SW 1271 (cell line): ENCODE data around the gene RPAP3.

Experiments used
- DNase-seq, 2 experiments: peaks; one replicate each; lab custom pipeline; 2025; lab: John Stamatoyannopoulos, UW

The RPAP3 gene, protein sequence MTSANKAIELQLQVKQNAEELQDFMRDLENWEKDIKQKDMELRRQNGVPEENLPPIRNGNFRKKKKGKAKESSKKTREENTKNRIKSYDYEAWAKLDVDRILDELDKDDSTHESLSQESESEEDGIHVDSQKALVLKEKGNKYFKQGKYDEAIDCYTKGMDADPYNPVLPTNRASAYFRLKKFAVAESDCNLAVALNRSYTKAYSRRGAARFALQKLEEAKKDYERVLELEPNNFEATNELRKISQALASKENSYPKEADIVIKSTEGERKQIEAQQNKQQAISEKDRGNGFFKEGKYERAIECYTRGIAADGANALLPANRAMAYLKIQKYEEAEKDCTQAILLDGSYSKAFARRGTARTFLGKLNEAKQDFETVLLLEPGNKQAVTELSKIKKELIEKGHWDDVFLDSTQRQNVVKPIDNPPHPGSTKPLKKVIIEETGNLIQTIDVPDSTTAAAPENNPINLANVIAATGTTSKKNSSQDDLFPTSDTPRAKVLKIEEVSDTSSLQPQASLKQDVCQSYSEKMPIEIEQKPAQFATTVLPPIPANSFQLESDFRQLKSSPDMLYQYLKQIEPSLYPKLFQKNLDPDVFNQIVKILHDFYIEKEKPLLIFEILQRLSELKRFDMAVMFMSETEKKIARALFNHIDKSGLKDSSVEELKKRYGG

DNA sequence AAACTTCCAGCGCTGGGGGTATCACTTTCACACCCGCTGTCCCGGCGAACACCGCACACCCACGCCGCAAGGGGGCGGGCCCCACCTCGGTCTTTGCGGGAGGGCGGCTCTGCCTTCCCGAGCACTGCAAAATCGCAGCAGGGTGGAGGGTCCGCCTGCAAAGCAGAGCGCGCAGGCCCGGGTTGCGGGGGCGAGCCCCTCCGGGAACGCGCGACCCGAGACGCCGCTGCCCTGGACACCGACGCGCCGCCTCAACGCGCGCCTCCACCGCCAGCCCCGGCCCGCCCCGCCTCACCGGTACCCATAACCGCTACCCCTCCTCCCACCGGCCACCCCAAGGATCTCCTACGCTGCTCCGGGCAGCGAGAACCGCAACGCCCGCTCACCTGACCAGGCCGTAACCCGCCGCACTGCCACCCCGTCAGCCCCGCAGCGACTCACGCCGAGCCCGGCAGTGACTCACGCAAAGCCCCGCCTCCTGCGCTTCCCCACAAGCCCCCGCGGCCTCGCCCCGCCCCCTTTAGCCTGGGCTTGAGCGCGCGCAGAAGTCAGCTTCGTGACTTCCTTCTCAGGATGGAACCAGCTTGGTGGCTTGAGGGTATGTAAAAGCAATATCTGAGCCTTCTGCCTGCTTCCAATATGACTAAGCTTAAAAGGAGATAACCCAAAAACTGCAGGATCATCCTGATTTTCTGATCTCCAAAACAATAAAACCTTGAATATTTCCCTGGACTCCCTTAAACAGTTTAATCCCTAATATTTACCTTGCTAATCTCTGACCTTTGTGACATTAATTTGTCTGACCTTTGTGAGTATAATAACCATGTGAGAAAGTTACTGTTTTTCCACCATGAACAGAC, at the start of gene RPAP3:
Gene RPAP3 (minus strand): TSS at position 465 of the 860 bp plus-strand sequence. CDS start 3,190 bp downstream, outside the sequence.
- peak; percentile 87 to 90 for DNase-seq

DNA sequence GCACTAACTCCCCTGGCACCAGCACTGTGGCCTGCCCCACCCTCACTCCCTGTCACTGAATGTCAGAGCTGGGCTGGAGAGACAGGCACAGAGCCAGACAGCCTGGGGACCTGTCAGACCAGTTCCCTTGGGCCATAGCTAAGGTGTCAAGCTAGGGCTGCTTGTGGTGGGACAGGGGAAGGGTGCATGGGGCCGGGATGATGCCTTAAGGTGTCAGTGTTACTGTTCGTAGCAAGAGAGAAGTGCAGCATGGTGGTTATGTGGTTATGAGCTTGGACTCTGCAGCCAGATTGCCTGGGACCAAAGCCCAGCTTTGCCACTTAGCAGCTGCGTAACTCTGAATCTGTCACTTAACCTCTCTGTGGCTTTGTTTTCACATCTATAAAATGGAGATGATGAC, 49.1 kb upstream of the RPAP3 start:
- DNase-seq, result no peak

DNA sequence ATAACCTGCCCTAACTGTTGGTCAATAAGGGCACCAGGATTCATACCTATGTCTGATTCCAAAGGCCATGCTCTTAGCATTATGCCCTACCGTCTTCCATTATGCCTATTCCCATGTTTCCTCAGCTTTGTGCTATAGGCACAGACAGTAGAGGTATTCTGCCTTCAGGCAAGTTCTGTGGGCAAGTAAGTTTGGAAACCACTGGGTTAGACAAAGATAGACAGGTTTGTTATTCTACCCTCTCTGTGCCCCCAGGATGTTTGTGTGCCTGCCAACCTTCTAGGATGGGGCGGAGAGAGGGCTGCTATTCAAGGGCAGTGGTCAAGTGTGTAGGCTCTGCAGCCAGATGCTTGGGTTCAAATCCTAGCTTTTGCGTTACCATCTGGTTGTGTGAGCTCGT, 48.3 kb upstream of the RPAP3 start:
- no peak for DNase-seq

DNA sequence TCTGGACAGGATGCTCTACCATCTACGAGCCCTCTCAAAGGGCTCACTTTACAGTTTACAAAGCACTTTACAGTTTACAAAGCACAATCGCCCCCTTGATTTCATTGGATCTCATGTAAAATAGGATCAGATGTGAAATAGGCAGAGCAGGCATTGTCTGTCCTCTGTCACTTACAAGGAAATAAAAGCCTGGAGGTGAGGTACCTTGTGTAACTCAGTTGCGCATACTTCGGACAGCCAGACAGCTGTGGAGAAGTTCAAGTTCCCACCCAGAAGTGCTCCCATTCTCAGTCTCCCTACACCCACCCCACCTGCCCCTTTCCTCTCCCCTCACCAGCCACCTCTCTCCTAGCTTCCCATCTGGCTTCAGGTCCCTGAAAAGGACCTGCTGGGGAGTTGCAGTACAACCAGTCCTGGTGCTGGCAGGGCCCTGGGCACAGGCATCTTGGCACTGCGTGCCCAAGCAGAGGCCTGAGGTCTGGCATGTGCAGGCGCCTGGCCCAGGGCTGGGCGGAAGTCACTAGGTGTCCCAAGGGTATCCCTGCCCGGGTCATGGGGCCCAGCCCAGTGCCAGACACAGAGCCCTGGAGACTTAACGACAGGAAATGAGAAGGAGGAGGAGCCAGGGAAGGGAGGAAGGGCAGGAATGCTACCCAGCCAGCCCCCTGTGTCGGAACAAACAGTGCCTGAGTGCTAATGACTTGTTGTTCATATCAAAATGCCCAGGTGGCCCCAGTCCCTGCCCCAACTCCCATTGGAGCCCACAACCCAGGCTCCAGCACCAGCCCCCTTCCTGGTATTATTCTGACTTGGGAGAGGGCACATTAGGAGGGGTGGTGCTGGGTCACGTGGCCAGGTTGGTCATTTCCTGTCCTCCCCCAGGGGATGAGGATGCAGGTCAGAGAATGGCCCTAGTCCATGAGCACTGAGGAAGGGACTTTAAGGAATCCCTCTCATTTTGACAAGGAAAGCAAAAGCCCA, 47.5 kb upstream of the RPAP3 start:
- DNase-seq, result no peak

DNA sequence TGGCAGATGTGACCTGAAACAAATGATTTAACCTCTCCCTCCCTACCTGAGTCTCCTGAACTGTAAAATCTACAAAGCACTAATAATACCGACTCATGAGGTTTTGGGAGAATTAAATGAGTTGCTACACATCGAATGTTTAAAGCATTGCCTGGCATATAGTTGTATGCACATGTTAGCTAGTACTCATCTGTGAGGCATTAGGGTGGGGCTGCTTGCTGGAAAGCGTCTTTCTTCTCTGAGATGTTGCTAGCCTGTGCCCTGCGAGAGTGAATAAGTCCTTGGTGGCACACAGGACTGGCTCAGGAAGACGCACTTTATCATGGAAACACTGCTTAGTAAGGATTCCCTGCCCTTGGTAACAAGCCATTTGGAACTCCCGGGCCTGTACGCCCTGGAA, 46.7 kb upstream of the RPAP3 start:
- no peak for DNase-seq

DNA sequence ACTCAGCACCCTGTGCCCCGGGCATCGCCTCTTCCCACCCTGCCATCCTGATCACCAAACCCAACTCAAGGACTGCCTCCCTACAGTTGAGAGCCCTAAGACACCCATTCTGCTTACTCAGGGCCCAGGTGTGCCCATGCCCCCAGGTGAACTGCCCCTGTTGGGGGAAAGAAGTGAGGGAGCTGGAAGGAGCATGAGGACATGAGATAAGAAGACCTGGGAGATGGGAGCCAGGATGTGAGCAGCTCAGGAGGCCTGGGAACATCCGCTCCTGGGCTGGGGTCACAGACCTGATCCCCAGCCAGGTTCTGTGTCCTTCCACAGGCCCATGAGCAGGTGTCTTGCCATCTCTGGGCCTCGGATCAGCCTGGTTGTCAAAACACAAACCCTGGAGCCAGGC, 46.3 kb upstream of the RPAP3 start:
- DNase-seq, result no peak

DNA sequence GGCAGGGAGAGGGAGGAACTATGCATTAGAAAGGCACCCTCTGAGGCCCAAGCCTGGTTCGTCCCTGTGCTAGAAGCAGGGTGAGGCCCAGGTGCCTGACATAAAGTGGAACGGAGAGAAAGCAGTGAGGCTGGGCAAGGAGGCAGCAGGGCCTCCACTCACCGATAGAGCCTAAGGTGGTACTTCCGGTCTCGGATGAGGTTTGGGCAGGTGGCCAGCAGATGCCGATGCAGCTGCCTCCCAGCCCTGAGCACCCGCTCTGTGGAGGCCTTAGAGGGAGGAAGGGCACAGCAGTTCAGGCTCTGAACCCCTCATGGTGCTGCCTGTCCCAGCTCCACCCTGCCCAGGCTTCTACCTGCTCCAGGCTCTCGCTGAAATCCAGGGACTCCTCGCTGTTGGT, 45.7 kb upstream of the RPAP3 start:
- DNase-seq, result no peak

DNA sequence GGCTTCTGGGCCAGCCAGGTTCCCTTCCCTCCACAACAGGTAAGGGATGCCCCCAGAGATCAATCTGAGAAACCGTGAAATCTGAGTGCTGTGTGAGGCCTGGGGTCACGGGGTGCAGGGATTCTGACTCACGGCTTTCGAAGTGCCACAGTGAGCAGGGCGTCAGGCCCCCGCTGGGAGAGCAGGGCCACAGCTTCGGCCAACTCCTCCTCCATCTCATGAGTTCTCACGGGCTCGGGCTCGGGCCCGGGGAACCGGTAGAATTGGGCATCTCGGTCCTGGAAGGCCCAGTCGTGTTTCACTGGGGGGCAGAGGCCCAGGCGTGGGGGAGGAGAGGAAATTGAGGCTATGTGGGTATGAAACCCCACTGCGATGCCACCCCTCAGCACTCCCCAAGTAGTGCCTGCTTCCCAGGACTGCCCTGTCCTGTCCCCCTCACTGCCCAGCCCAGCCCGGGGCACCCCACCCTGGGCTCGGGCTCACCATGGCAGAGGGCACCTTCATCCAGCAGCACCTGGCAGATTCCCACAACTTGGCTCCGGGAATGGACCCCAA, 45.2 kb upstream of the RPAP3 start:
- DNase-seq, result no peak

DNA sequence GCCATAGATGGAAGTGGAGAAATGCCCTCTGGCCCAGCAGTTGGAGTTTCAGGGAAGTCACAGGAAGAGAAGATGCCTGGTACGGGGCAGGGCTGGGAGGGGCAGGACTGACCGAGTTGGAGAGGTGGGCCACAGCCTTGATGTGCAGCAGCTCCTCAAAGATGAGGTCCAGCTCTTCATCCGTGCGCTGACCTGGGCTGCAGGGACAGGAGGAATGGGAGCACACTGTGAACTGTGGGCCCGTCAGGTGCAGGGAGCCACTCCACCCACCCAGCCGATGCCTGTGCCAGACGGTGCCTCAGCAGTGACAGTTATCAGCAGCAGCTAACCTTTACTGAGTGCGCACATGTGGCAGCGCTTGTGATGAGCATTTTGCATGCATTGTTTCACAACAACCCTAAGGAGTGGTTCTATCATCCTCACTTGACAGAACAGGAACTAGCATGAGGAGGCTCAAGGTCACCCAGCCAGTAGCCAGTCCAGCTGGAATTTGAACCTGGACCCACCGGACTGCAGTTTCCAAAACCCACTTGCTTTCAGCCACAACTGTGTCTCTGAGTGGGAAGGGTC, 44.5 kb upstream of the RPAP3 start:
- no peak for DNase-seq

DNA sequence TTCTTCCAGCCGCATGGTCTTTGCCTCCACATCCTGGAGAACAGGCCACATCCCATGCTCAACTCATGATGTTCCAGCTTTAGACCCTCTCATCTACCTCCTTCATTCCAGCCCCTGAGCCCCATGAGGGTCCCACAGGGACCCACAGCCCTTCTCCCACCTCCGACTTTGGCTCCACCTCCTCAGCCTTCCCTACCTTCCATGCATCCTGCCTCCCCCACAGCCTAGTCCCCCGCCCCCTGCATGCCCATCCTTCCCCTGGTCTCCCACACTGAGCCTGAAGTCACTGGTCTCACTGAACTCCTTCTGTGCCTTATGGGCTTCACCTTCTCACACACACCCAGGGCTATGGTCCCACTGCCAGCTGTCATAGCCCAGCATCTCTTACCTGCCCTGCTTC, 43.1 kb upstream of the RPAP3 start:
- no peak for DNase-seq

DNA sequence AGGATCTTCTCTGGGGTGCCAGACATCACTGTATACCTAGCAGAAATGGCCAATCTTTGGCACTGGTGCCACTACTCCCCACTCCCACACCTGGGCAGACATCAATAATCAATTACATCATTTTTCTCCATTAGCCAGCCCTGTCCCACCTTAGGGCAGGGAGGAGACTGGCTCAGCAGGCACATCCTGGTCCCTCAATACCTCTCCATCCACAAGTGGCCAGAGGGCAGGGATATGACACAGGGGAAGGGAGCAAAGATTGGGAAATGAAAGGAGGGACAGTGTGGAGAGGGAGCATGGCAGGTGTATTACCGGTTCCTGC, 42.6 kb upstream of the RPAP3 start:
- DNase-seq, result no peak

DNA sequence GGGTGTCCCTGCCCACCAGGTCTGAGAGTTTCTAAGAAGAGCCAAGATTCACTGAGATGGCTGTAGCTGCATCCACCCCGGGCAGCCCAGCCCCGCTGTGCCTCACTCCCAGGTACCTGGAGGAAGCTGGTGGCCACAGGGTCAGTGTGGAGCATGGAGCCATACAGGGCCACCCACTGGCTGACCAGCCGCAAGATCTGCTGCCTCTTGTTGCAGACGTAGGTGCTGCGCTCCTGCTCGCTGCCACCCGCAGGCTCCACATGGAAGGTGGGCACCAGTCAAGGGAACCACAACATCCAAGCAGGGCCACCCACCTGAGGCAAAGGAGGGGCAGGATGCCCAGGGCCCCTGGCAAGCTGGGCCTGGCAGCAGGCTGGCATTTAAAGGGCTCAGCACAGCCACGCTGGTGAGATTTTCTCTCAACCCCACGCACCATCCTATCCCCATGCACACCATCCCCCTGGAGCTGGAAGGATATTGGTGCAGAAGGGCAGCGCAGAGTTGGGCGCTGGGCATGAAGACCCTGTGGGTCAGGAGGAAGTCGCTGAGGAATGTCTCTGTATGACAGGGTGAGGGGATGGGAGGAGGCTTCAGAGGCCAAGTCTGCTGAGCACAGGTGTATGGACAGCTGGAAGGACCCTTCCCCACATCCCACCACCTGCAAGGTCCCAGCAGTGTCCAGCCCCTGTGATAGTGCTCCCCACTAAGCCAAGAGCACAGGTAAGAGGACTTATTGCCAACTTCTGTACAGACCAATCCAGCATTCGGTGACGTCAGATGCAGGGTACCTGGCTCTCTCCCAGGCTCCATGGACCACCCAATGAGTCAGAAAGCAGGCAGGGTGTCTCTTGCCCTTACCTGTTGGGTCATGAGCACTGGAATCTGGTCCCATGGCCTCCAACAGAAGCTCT, 42.0 kb upstream of the RPAP3 start:
- DNase-seq, result no peak

DNA sequence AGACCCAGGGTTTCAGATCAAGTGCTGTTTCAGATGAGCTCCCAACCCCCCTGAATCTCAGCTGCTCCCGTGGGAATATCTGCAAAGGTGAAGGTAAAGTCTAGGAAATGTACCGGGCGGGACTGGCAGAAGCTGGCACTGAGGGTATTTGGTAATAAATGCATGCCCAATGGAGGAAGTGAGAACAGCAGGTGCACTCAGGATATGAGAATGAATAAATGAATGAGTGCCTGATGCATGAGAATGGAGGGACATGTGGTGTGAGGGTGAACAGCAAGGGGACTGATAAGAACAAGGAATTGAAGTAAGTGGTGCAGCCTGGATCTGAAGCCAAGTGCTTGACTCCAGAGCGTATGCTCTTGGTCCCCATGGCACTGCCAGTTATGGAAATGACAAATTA, 41.3 kb upstream of the RPAP3 start:
- DNase-seq, result no peak

DNA sequence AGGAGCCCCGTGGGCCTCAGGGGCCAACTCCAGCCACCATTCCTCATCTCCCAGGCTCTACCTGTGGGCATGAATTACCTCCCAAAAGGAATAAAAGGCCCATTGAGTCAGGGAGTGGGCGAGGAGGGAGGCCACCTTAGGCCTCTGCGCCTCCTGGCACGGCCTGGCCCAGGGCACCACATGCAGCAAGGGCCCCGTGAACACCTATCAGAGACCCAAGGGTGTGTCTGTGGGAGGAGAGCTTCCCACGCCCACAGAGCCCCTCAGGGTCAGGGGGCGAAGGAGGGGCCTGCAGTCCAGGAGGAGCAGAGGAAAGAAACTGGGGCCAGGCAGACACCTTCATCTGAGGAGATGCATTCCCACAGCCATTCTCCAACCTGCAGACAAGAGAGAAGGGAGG, 40.7 kb upstream of the RPAP3 start:
- DNase-seq, result no peak

DNA sequence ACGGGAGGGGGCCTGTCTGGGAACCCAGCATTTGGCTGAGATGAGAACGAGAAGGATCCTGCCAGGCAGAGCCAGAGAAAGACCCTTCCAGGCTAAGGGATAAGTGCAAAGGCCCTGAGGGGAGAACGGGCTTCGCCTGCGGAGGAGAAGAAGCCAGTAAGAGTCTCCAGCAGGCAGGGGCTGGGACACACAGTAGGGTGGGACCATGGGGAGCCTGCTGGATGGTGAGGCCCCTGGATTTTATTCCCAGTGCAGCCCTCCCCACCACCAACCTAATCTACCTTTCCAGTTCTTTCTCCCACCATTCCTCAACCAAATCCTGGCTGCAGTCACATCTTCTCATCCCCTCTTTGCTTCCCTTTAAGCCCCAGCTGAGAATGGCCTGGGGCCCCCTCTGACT, 40.2 kb upstream of the RPAP3 start:
- no peak for DNase-seq

DNA sequence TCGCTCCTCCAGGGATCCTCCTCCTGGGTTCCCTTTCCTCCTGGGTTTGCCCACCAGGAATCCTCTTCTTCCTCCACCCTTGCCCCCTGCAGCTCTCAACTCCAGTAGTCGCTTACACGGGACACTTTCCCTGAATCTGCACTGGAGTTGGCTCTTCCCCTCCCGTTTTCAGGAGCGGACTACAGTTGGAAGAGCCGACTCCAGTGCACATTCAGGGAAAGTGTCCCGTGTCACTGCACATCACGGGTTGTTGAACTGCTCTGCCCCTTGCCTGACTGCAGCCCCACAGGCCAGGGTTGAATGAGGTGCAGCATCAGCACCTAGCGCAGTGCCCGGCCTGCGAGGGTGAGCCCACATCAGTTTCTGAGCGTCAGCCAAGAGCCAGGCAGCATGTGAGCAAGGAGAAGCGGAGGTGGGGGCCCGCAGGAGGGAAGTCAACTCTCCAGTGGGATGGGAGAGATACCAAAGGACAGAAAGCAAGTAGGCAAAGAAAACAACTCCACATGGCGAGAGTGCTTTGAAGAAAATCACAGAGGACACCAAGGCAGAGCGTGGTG, 39.7 kb upstream of the RPAP3 start:
- DNase-seq, result no peak

DNA sequence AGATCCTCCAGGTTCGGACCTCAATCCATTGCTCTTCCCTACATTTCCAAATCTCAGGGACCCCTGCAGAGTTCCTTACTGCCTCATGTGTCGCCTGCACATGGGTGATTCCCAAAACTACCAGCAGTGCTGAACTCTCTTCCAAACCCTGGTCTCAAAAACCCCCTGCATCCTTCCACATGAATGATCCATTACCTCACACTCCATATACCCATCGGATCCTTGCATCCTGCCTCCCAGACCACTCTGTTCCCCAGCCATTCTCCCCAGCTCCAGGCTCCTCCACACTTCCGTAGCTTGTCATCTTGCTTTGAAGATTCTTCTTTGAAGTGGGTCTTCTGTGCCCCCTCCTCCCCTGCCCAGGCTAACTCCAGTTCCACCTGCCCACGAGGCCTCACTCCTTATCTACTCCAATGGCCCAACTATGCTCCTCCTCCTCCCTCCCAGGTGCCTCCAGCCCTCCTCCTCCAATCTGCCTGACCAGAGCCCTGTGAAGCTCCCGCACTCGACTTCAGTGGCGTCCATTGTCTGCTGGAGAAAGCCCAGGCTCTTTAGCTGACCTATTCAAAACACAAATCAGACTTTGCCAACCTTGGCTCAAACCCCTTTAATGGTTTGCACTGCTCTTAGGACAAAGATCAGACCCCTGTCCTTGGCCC, 39.1 kb upstream of the RPAP3 start:
- DNase-seq, result no peak

DNA sequence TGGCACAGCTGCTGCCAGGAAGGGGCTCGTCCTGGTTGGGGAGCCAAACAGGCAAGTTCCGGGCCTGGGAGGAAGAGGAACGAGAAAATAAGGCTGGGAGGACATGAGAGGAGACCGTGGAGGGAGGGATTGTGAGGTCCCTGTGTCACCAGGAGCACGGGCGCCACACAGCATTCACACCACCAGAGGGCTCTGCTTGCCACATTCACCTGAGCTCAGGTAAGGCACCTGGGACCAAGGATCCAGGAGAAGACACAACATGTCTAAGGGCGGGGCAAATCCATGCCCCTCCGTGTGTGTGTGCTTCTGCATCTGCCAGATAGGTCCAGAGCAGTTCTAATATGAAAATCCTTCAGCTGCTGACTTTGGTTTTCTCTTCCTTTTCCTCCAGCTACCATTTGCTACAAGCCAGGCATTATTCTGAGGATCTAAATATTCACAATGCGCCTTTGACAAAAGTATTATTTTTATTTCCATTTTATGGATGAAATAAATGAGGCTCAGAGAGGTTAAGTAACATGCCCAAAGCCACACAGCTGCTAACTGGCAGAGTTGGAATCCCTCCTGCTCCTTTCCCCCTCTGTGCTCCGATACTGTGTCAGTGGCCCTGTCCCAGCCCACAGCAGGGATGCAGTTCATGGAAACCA, 38.3 kb upstream of the RPAP3 start:
- no peak for DNase-seq
